GM19455 (cell line): ENCODE results near the gene LTF.
"Not testable (repeated sequence)": the region's sequence is repeated elsewhere in the genome, so short reads cannot be mapped to it uniquely, and the experiment has no call there.

Source experiments
- ATAC-seq: cut with Tn5 transposase; IDR thresholded peaks from one replicate; pipeline ENCODE4 v1.9.1; 2021; ENCODE audit not compliant: unreplicated experiment

The LTF gene

GRCh38 chr3:46464326-46465195 is at the start of gene LTF:
Gene LTF (minus strand): TSS chr3:46464905. CDS start chr3:46464867, 38 bp downstream.
- ATAC-seq = no peak

GRCh38 chr3:46512191-46512749 is 47.6 kb upstream of the LTF start:
- ATAC-seq = no peak

- ATAC-seq = no peak
Measured at GRCh38 chr3:46509661-46510187, 45.0 kb upstream of the LTF start.

GRCh38 chr3:46508850-46509591 is 44.3 kb upstream of the LTF start:
- ATAC-seq = no peak

- no peak for ATAC-seq
Measured at GRCh38 chr3:46506526-46506925, 41.8 kb upstream of the LTF start.

- no peak for ATAC-seq
Measured at GRCh38 chr3:46505953-46506352, 41.2 kb upstream of the LTF start.

GRCh38 chr3:46504789-46505188 is 40.1 kb upstream of the LTF start:
- no peak for ATAC-seq

GRCh38 chr3:46503200-46503874 is 38.6 kb upstream of the LTF start:
- ATAC-seq = no peak

GRCh38 chr3:46501702-46502101 is 37.0 kb upstream of the LTF start:
- ATAC-seq = no peak

- no peak for ATAC-seq
Measured at GRCh38 chr3:46500656-46501635, 36.2 kb upstream of the LTF start.

- ATAC-seq = no peak
Measured at GRCh38 chr3:46498916-46499519, 34.3 kb upstream of the LTF start.

- no peak for ATAC-seq
Measured at GRCh38 chr3:46497556-46498265, 33.0 kb upstream of the LTF start, which contains the start of gene RTP3. Gene RTP3 (plus strand): TSS chr3:46497976. CDS start chr3:46498063, 87 bp downstream.

- ATAC-seq = no peak
Measured at GRCh38 chr3:46496746-46497555, 32.2 kb upstream of the LTF start.

GRCh38 chr3:46495901-46496456 is 31.3 kb upstream of the LTF start:
- no peak for ATAC-seq

GRCh38 chr3:46494491-46494890 is 29.8 kb upstream of the LTF start:
- ATAC-seq = not testable (repeated sequence)

- ATAC-seq = no peak
Measured at GRCh38 chr3:46492890-46493547, 28.3 kb upstream of the LTF start.
